ENCODE results near the gene ELAC1. TPM values are rescaled to one million over a fixed set of nuclear protein-coding genes. Genes with fewer than 3 reads are reported as not detected.

Gene ELAC1
- total RNA-seq, 1 experiment from 2014 or later = 4.0 TPM

DNA sequence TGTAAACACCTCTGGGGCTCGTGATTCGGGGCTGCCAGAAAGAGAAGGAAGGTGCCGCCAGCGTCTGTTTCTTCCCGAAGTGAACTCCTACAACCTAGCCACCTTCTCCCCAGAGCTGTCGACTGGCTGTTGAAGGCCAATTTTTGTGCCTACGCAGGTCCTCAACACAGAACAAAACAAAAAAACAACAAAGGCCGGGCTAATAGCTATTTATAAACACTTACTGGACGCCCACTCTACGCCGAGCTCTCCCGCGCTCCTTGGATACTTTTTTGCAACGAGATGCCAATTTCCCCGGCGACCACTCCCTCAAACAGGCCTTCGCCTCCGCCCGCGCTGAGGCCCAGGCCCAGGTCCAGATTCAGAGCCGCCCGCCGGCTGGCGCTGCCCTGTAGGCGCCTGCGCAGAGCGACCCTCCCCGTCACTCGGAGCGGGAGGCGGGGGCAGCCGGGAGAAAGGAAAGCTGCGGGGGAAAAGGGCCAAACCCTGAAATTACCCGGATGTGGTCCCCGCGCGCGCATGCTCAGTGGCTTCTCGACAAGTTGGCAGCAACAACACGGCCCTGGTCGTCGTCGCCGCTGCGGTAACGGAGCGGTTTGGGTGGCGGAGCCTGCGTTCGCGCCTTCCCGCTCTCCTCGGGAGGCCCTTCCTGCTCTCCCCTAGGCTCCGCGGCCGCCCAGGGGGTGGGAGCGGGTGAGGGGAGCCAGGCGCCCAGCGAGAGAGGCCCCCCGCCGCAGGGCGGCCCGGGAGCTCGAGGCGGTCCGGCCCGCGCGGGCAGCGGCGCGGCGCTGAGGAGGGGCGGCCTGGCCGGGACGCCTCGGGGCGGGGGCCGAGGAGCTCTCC, 62.1 kb downstream of the ELAC1 start, which contains the start of gene SMAD4 (continued):
- TF ChIP-seq USF2 (CRISPR knock-in tag; IDR thresholded peaks at IDR 0.05) (no peak), ELF4 (CRISPR knock-in tag; IDR thresholded peaks at IDR 0.05; ENCODE audit: low read depth) (peak; percentile 43; the same call in 1 of the 2 replicates), SMAD4 (CRISPR knock-in tag; IDR thresholded peaks at IDR 0.05) (no peak), CREM (CRISPR knock-in tag; IDR thresholded peaks at IDR 0.05) (peak; percentile 48; the same call in 1 of the 2 replicates)
- TF ChIP-seq, protein P1, sequence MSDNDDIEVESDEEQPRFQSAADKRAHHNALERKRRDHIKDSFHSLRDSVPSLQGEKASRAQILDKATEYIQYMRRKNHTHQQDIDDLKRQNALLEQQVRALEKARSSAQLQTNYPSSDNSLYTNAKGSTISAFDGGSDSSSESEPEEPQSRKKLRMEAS (CRISPR knock-in tag; IDR thresholded peaks at IDR 0.05) = peak; percentile 77
- TF ChIP-seq, protein P2, sequence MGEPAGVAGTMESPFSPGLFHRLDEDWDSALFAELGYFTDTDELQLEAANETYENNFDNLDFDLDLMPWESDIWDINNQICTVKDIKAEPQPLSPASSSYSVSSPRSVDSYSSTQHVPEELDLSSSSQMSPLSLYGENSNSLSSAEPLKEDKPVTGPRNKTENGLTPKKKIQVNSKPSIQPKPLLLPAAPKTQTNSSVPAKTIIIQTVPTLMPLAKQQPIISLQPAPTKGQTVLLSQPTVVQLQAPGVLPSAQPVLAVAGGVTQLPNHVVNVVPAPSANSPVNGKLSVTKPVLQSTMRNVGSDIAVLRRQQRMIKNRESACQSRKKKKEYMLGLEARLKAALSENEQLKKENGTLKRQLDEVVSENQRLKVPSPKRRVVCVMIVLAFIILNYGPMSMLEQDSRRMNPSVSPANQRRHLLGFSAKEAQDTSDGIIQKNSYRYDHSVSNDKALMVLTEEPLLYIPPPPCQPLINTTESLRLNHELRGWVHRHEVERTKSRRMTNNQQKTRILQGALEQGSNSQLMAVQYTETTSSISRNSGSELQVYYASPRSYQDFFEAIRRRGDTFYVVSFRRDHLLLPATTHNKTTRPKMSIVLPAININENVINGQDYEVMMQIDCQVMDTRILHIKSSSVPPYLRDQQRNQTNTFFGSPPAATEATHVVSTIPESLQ (CRISPR knock-in tag; IDR thresholded peaks at IDR 0.05) = no peak

- Mint-ChIP-seq H3K27me3 (ENCODE audit: low read depth) (no peaks in the 10 kb centered on the region), H3K27ac (peak overlapping the region; percentile 93), H3K4me1 (peaks cover 67% of the 10 kb centered on the region), H3K9me3 (no peaks in the 10 kb centered on the region), H3K4me3 (peak overlapping the region; percentile 98), H3K36me3 (peaks cover 10% of the 10 kb centered on the region)
- ChIA-PET CTCF (interaction anchor here (1.0 to 1.7 kb wide), 5 partner anchors 8 to 152 kb away, joined by 3 to 5 read pairs (median 4); partner anchors contain the start of genes ELAC1 and ME2), POLR2A (interaction anchor here (0.6 to 2.5 kb wide), 12 partner anchors 8 to 167 kb away, joined by 3 to 12 read pairs (median 6); partner anchors contain the start of genes ELAC1, ME2 and MEX3C)
- DNase-seq (ENCODE audit: low spot score) (peak; percentile 65), ATAC-seq (peak; percentile 44)
- TF ChIP-seq, protein P1 (CRISPR knock-in tag; IDR thresholded peaks at IDR 0.05) = no peak
- TF ChIP-seq RORB (CRISPR knock-in tag; IDR thresholded peaks at IDR 0.05) (no peak), IRF2 (CRISPR knock-in tag; IDR thresholded peaks at IDR 0.05; ENCODE audit: borderline replicate concordance, low read depth) (0 out of 2 replicates have a peak, but pooled peaks have one; percentile 2), ELF4 (CRISPR knock-in tag; IDR thresholded peaks at IDR 0.05; ENCODE audit: low read depth) (no peak), ZBTB21 (CRISPR knock-in tag; IDR thresholded peaks at IDR 0.05; ENCODE audit: borderline replicate concordance) (no peak), SMAD3 (CRISPR knock-in tag; IDR thresholded peaks at IDR 0.05; ENCODE audit: borderline replicate concordance) (no peak), ZNF423 (CRISPR knock-in tag; IDR thresholded peaks at IDR 0.05) (no peak), FOXJ3 (CRISPR knock-in tag; IDR thresholded peaks at IDR 0.05; ENCODE audit: borderline replicate concordance) (no peak)
- TF ChIP-seq, protein P3, sequence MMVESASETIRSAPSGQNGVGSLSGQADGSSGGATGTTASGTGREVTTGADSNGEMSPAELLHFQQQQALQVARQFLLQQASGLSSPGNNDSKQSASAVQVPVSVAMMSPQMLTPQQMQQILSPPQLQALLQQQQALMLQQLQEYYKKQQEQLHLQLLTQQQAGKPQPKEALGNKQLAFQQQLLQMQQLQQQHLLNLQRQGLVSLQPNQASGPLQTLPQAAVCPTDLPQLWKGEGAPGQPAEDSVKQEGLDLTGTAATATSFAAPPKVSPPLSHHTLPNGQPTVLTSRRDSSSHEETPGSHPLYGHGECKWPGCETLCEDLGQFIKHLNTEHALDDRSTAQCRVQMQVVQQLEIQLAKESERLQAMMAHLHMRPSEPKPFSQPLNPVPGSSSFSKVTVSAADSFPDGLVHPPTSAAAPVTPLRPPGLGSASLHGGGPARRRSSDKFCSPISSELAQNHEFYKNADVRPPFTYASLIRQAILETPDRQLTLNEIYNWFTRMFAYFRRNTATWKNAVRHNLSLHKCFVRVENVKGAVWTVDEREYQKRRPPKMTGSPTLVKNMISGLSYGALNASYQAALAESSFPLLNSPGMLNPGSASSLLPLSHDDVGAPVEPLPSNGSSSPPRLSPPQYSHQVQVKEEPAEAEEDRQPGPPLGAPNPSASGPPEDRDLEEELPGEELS (CRISPR knock-in tag; IDR thresholded peaks at IDR 0.05) = no peak
Observed at GRCh38 chr18:51030537-51031258, 62.9 kb downstream of the ELAC1 start.

DNA sequence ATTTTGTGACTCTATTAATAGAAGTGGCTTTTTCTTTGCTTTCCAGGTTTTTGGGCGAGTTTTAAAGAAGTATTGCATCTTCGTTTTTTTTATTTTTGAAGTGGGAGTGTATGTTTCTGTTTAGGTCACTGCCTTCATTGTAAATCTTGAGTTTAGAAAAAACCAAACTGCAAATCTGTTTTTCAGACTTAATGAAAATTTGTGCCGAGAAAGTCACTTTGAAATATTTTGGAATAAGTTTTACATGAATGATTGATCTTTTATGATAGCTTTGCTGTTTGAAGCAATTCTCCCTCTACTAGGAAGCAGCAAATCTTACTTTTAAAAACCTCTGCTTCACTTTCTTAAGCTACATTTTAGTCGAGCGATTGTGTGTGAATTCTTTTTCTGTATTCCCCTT, 64.4 kb downstream of the ELAC1 start:
- peak overlapping the region; percentile 98 for H3K4me3 Mint-ChIP-seq
- H3K9me3 Mint-ChIP-seq = no peaks in the 10 kb centered on the region
- H3K36me3 Mint-ChIP-seq = peaks cover 10% of the 10 kb centered on the region
- POLR2A ChIA-PET = interaction anchor here (1.4 kb wide), 1 partner anchor 153 kb away, joined by 3 read pairs; the partner anchor contains the start of gene ME2
- no peaks in the 10 kb centered on the region for H3K27me3 Mint-ChIP-seq (ENCODE audit: low read depth)
- ATAC-seq (no peak), DNase-seq (ENCODE audit: low spot score) (no peak)
- H3K27ac Mint-ChIP-seq = peak overlapping the region; percentile 76
- peaks cover 74% of the 10 kb centered on the region for H3K4me1 Mint-ChIP-seq
- CTCF ChIA-PET = interaction anchor here (1.5 kb wide), 1 partner anchor 19 kb away, joined by 5 read pairs; no protein-coding TSS in a partner anchor
- TF ChIP-seq ZNF219 (CRISPR knock-in tag; IDR thresholded peaks at IDR 0.05; ENCODE audit: borderline replicate concordance) (no peak), JUN (CRISPR knock-in tag; IDR thresholded peaks at IDR 0.05) (no peak), SMAD3 (CRISPR knock-in tag; IDR thresholded peaks at IDR 0.05; ENCODE audit: borderline replicate concordance) (no peak), ZNF425 (CRISPR knock-in tag; conservative IDR thresholded peaks at IDR 0.05) (no peak), ZBTB21 (CRISPR knock-in tag; IDR thresholded peaks at IDR 0.05; ENCODE audit: borderline replicate concordance) (no peak), ZNF512 (CRISPR knock-in tag; IDR thresholded peaks at IDR 0.05; ENCODE audit: borderline replicate concordance) (no peak), NR2C2 (CRISPR knock-in tag; IDR thresholded peaks at IDR 0.05) (no peak), NFYB (CRISPR knock-in tag; conservative IDR thresholded peaks at IDR 0.05; ENCODE audit: low read depth) (no peak)
